Gastroesophageal sphincter (tissue), 3 donors: ENCODE results near the gene UBE2O.

Experiments used
- CTCF ChIP-seq, 4 experiments: fragments of 200-600 bp in 2 of 4; fragments of 450-650 bp in 2 of 4; sonication (generic) in 1 of 4; IDR thresholded peaks; one replicate each; pipeline ENCODE4 v1.5.1; 2017 to 2019; ENCODE audit warnings: antibody characterized with exemption in 4 of 4, mild to moderate bottlenecking in 2 of 4, moderate library complexity in 2 of 4
- POLR2A ChIP-seq, 2 donors: fragments of 450-650 bp; IDR thresholded peaks; one replicate each; pipeline ENCODE4 v1.6.1; 2017; ENCODE audit warnings: antibody characterized with exemption in 2 of 2, mild to moderate bottlenecking in 2 of 2, moderate library complexity in 1 of 2
- POLR2AphosphoS5 ChIP-seq: sonication (generic); formaldehyde crosslinking; IDR thresholded peaks from one replicate; pipeline ENCODE4 v1.6.1; 2017; ENCODE audit warnings: antibody characterized with exemption

- TF ChIP-seq CTCF (IDR thresholded peaks at IDR 0.05), result no peak
- no peak for TF ChIP-seq POLR2AphosphoS5
- TF ChIP-seq POLR2A (IDR thresholded peaks at IDR 0.05), result no peak
Observed at GRCh38 chr17:76497699-76497978, 44.7 kb upstream of the UBE2O start.
